Thyroid gland (tissue), 4 donors: ENCODE results near the gene ZNF597. TPM values are rescaled to one million over a fixed set of nuclear protein-coding genes. Genes with fewer than 3 reads are reported as not detected.

ENCODE experiments used
- DNase-seq, 2 donors: peaks; one replicate each; pipeline ENCODE4 v3.0.0-alpha.2; 2019
- H3K27ac ChIP-seq, 3 donors: fragments of 200-600 bp; sonication (generic); 1 replicate in 2 of 3; 2 replicates in 1 of 3; pipeline ENCODE4 v1.5.1; 2016 to 2019; ENCODE audit warnings: mild to moderate bottlenecking in 1 of 3, moderate library complexity in 1 of 3
- H3K27me3 ChIP-seq: fragments of 200-600 bp; sonication (generic); one replicate; pipeline ENCODE4 v1.5.1; 2019
- H3K36me3 ChIP-seq, 2 donors: fragments of 200-600 bp; sonication (generic); one replicate each; pipeline ENCODE4 v1.5.1; 2016 to 2019
- H3K4me1 ChIP-seq, 2 donors: fragments of 200-600 bp; sonication (generic); one replicate each; pipeline ENCODE4 v1.5.1; 2017 to 2019
- H3K4me3 ChIP-seq, 3 donors: fragments of 200-600 bp; sonication (generic); replicated peaks in 1 of 3; 1 replicate in 2 of 3; 2 replicates in 1 of 3; pipeline ENCODE4 v1.5.1; 2016; ENCODE audit warnings: mild to moderate bottlenecking in 1 of 3
- H3K9me3 ChIP-seq: fragments of 200-600 bp; sonication (generic); one replicate; pipeline ENCODE4 v1.5.1; 2017
- POLR2A ChIP-seq, 2 donors: fragments of 450-650 bp; IDR thresholded peaks; one replicate each; pipeline ENCODE4 v1.6.1; 2017; ENCODE audit warnings: antibody characterized with exemption in 2 of 2, mild to moderate bottlenecking in 2 of 2, moderate library complexity in 1 of 2
- WGBS, 2 donors: methylation state at CpG; one replicate each; pipeline ENCODE4 v1.1.5; 2017; 5-methylcytosine and 5-hydroxymethylcytosine counted together
- intact Hi-C: fragments of 100-400 bp; cut with DNase I; formaldehyde crosslinking; loops from one replicate; pipeline ENCODE4 v1.15.1; 2023
- total RNA-seq, 4 donors: library from RNA; depleted of rRNA; stranded (reverse); fragments of >200 nt; gene quantifications; one replicate each; pipeline ENCODE4 v1.2.3, GENCODE V29; 2016
- TF ChIP-seq, protein P1 (sequence below), 6 experiments: fragments of 200-600 bp in 3 of 6; fragments of 450-650 bp in 3 of 6; sonication (generic) in 3 of 6; IDR thresholded peaks; one replicate each; pipeline ENCODE4 v1.5.1; 2016 to 2019; ENCODE audit warnings: antibody characterized with exemption in 6 of 6, mild to moderate bottlenecking in 2 of 6, inconsistent platforms in 1 of 6, moderate library complexity in 1 of 6

The ZNF597 gene
- total RNA-seq, 4 donors from 2014 or later: 2.7 to 6.8 (median 4.3) TPM

DNA sequence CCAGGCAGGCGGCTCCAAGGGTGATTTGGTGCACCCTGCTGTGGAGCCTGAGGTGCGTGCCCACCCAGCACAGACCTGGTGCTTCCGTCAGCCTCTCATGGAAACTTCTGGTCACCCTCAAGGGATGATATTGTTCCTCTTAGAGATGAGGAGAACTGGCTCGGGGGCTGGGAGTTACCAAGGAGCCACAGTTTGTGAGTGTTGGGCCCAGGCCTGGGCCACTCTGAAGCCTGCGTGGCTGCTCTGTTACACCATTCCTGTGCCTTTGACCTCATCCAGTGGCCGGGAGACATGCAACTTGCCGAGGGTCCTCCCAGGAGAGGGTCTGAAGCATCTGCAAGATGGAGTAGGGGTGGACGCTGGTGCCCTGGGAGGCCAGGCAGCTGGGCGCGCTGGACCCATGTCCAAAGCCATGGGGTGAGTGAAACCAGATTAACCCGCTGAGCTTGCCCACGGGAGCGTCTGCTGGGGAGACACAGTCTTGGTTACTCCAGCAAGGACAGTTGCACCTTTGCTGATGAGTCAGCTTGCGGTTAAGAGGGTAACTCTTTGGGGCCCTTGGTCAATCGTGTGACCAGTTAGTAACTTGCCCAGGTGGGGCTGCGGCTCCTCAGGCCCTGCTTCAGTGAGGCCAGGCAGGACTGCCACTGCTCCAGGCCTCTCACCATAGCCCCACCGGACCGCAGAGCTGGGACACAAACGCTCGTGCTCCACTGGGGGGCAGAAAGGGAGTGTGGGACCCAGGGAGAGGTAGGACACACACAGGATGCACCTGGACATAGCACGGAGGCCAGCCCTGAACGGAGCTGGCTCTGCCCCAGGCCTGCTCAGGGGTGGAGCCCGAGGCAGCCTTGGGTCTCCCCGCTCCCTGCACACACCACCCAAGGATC is 44.5 kb upstream of the ZNF597 start:
- Histone ChIP-seq H3K4me1 (no peaks in the 10 kb centered on the region), H3K27ac (no peak overlapping the region), H3K4me3 (no peak overlapping the region), H3K36me3 (peaks cover 34 to 40% of the 10 kb centered on the region in 2 donors), H3K27me3 (no peaks in the 10 kb centered on the region), H3K9me3 (no peaks in the 10 kb centered on the region)
- intact Hi-C loops: no loop called here
- DNase-seq: peak in 1 of 2 donors; percentile 22
- 83 to 85% methylated on average over 19 to 22 of the region's 24 CpGs for WGBS, 2 donors
- no peak for TF ChIP-seq POLR2A (IDR thresholded peaks at IDR 0.05)
- TF ChIP-seq, protein P1, sequence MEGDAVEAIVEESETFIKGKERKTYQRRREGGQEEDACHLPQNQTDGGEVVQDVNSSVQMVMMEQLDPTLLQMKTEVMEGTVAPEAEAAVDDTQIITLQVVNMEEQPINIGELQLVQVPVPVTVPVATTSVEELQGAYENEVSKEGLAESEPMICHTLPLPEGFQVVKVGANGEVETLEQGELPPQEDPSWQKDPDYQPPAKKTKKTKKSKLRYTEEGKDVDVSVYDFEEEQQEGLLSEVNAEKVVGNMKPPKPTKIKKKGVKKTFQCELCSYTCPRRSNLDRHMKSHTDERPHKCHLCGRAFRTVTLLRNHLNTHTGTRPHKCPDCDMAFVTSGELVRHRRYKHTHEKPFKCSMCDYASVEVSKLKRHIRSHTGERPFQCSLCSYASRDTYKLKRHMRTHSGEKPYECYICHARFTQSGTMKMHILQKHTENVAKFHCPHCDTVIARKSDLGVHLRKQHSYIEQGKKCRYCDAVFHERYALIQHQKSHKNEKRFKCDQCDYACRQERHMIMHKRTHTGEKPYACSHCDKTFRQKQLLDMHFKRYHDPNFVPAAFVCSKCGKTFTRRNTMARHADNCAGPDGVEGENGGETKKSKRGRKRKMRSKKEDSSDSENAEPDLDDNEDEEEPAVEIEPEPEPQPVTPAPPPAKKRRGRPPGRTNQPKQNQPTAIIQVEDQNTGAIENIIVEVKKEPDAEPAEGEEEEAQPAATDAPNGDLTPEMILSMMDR (IDR thresholded peaks at IDR 0.05): no peak

DNA sequence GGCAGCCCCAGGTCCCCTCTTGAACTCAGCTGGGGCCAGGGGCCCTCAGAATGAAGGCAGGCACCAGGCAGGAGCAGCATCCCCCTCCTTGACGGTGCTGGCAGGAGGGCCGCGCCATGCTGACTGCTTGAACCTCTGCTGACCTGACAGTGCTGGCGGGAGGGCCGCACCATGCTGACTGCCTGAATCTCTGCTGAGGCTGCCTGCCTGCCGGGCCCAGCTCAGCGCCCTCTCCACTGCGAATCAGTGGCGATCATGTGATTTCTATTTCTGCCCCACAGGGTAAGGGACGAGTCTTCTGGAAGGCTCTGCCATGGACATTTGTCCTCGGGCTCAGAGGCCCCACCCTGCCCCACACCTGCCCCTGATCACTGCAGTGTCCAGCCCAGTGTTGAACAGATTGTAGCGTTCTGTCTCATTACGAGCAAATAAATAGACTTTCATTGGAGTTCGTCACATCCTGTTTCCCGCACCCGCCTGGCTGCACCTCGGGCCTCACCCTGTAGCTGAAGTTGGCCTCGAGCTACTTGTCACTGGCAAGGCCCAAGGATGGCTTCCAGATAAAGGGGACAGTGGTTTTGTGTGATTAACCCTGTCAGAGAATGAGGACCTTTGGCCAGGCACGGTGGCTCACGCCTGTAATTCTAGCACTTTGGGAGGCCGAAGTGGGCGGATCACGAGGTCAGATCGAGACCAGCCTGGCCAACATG is 43.4 kb upstream of the ZNF597 start:
- intact Hi-C loops: no loop called here
- no peaks in the 10 kb centered on the region for H3K9me3 ChIP-seq
- 91 to 92% methylated on average over 17 to 21 of the region's 24 CpGs for WGBS, 2 donors
- H3K4me3 ChIP-seq: no peak overlapping the region
- TF ChIP-seq POLR2A (IDR thresholded peaks at IDR 0.05): no peak
- TF ChIP-seq, protein P1 (IDR thresholded peaks at IDR 0.05): no peak
- H3K27ac ChIP-seq: no peak overlapping the region
- DNase-seq: no peak
- H3K4me1 ChIP-seq: no peaks in the 10 kb centered on the region
- no peaks in the 10 kb centered on the region for H3K27me3 ChIP-seq
- H3K36me3 ChIP-seq: peaks cover 45 to 51% of the 10 kb centered on the region in 2 donors

DNA sequence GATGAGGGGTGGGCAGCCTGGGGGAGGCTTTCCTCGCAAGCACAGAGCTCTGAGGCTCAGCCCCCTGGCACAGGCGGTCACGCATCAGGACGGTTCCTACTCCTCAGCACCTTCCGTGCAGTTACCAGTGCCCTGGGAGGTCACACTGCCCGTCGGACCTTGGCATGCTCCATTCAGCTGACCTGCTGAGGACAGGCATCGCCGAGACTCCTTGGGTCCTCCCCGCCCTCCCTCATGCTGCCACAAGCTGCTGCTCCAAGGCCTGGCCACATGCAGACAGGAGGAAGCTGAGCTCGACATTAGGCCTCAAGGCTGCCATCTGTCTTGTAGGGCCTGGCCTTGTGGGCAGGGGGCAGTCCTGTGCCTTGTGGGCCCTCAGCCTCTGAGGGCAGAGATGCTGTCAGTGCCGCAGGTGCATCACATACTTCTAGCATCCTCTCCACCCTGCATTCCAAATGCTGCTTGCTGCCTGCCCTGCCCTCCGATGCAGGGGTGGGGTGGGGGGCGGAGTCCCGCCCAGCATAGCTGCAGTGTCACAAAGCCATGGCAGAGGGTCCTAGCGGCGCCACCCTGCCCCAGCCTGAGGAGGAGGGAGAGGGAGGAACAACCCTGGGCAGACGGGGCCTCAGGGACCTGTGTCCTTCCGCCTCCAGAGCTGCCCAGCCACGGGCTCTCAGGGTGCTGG is 42.7 kb upstream of the ZNF597 start:
- no peaks in the 10 kb centered on the region for H3K27me3 ChIP-seq
- no peak overlapping the region for H3K27ac ChIP-seq
- no peaks in the 10 kb centered on the region for H3K9me3 ChIP-seq
- no peak for DNase-seq
- TF ChIP-seq, protein P1 (IDR thresholded peaks at IDR 0.05): no peak
- no peak for TF ChIP-seq POLR2A (IDR thresholded peaks at IDR 0.05)
- H3K36me3 ChIP-seq: peaks cover 46 to 56% of the 10 kb centered on the region in 2 donors
- intact Hi-C loops: no loop called here
- H3K4me3 ChIP-seq: no peak overlapping the region
- H3K4me1 ChIP-seq: no peaks in the 10 kb centered on the region
- 92 to 93% methylated on average over 9 to 14 of the region's 20 CpGs for WGBS, 2 donors

DNA sequence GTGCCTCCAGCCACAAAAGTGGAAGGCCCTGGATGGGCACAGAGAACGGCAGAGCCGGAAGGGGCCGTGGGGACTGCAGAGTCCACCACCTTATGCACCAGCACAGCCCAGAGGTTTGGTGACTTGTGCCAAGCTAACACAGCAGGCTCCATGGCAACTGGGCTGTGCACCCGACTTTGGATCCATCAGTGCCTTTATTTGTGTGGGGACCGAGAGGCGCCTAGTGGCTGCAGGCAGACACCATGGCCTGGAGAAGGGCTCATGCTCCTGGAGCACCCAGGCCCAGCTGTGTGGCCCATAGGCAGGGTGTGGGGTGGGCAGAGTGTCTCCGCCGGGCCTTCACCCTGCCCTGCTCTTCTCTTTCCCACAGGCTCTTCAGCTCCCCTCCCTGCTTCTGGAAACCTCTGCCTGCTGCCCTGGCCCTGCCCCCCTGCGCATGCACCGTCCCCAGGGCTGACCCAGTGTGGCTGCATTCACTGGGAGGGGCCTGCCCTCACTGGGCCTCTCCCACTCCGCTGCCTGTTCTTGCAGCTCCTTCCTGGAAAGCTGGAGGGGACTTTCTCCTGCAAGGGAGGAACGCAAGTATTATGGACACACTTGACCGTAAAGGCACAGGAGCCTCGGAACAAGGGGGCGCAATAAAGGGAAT is 41.9 kb upstream of the ZNF597 start:
- H3K27ac ChIP-seq: no peak overlapping the region
- H3K4me3 ChIP-seq: no peak overlapping the region
- intact Hi-C loops: no loop called here
- no peaks in the 10 kb centered on the region for H3K27me3 ChIP-seq
- no peaks in the 10 kb centered on the region for H3K9me3 ChIP-seq
- H3K4me1 ChIP-seq: no peaks in the 10 kb centered on the region
- 93 to 98% methylated on average over 7 to 15 of the region's 15 CpGs for WGBS, 2 donors
- TF ChIP-seq, protein P1 (IDR thresholded peaks at IDR 0.05): no peak
- TF ChIP-seq POLR2A (IDR thresholded peaks at IDR 0.05): no peak
- H3K36me3 ChIP-seq: peaks cover 46 to 56% of the 10 kb centered on the region in 2 donors
- DNase-seq: no peak
